Heart left ventricle (tissue), 16 donors: ENCODE measurements around the gene OPN4. TPM values are rescaled to one million over a fixed set of nuclear protein-coding genes. Genes with fewer than 3 reads are reported as not detected.

ENCODE experiments used
- ATAC-seq, 4 donors: fragments of 200-7000 bp; cut with Tn5 transposase; one replicate each; pipeline ENCODE4 v1.9.1; 2020 to 2022; ENCODE audit warnings: moderate library complexity in 4 of 4, mild to moderate bottlenecking in 3 of 4, moderate number of reproducible peaks in 1 of 4
- DNase-seq, 5 donors: peaks; one replicate each; pipeline ENCODE4 v3.0.0-alpha.2; 2020
- H3K27ac ChIP-seq, 12 donors: fragments of 200-600 bp; sonication (generic) in 4 of 12; one replicate each; pipeline versions ENCODE4 v1.5.0 to v1.8.0; 2016 to 2022; ENCODE audit warnings: mild to moderate bottlenecking in 2 of 12
- H3K27me3 ChIP-seq, 9 donors: fragments of 200-600 bp; sonication (generic) in 2 of 9; one replicate each; pipeline versions ENCODE4 v1.5.1 to v1.8.0; 2016 to 2022; ENCODE audit warnings: mild to moderate bottlenecking in 3 of 9
- H3K36me3 ChIP-seq, 9 donors: fragments of 200-600 bp; sonication (generic) in 2 of 9; one replicate each; pipeline versions ENCODE4 v1.5.0 to v1.8.0; 2018 to 2022; ENCODE audit warnings: mild to moderate bottlenecking in 2 of 9
- H3K4me1 ChIP-seq, 12 donors: fragments of 200-600 bp; sonication (generic) in 4 of 12; one replicate each; pipeline versions ENCODE4 v1.5.0 to v1.8.0; 2016 to 2022; ENCODE audit warnings: mild to moderate bottlenecking in 3 of 12
- H3K4me3 ChIP-seq, 12 donors: fragments of 200-600 bp; sonication (generic) in 4 of 12; one replicate each; pipeline versions ENCODE4 v1.5.0 to v1.8.0; 2017 to 2022; ENCODE audit warnings: mild to moderate bottlenecking in 9 of 12, moderate library complexity in 4 of 12
- H3K9me3 ChIP-seq, 12 donors: fragments of 200-600 bp; sonication (generic) in 4 of 12; one replicate each; pipeline versions ENCODE4 v1.5.0 to v1.8.0; 2016 to 2022; ENCODE audit warnings: mild to moderate bottlenecking in 1 of 12
- CTCF ChIP-seq, 12 donors: fragments of 200-600 bp; sonication (generic) in 4 of 12; IDR thresholded peaks; one replicate each; pipeline versions ENCODE4 v1.5.0 to v1.8.0; 2018 to 2022; ENCODE audit warnings: antibody characterized with exemption in 12 of 12, mild to moderate bottlenecking in 5 of 12
- POLR2A ChIP-seq, 2 donors: fragments of 450-650 bp; IDR thresholded peaks; one replicate each; pipeline ENCODE4 v1.6.1; 2017; ENCODE audit warnings: antibody characterized with exemption in 2 of 2, mild to moderate bottlenecking in 2 of 2, moderate library complexity in 2 of 2
- WGBS, 4 donors: extraction: QIAGEN DNeasy Blood & Tissue Kit in 2 of 4; methylation state at CpG; one replicate each; pipeline versions ENCODE4 v1.1.5 to v1.1.7; 2013 to 2018; 5-methylcytosine and 5-hydroxymethylcytosine counted together
- intact Hi-C, 10 donors: fragments of 100-400 bp; cut with DNase I; formaldehyde crosslinking; loops; one replicate each; pipeline versions ENCODE4 v1.11.1 to v1.14.2; 2022
- polyA plus RNA-seq, 2 donors: library from polyadenylated mRNA; stranded (reverse); fragments of 200-250 nt; gene quantifications; one replicate each; pipeline ENCODE4 v1.2.3, GENCODE V29; 2013
- total RNA-seq, 9 donors: library from RNA; depleted of rRNA in 2 of 9; stranded (reverse); fragments of >200 nt in 2 of 9; fragmentation: NEBNext Ultra II Directional in 3 of 9; extraction: Animal tissue kit (Norgen Biotek cat#: 25700) in 3 of 9; gene quantifications; one replicate each; pipeline versions ENCODE4 v1.1.0 to v1.2.4, GENCODE V29; 2016 to 2023
- donor health status: ischemic (EF 13 %, LVEDD 7.1; RV severe dilation, severe dysfunction).
- donor health status: healthy with polysubstance abuse.
- donor health status: DM: no; HTN: yes; CAD: no.
- donor health status: DM: no; HTN: no; CAD: no.
- donor health status: ischemic (EF 25% LVEDD 6.9; RV normal size, moderate dysfunction).
- donor health status: ischemic (EF 25% LVEDD 5.7; RV mildly dilated, moderate dysfunction).
- donor health status: healthy.
- donor health status: DM: yes; HTN: yes; CAD: no.
- donor health status: ischemic (EF 35%, LVEDD 5.7; RV mildly dilated, moderate dysfunction).
- donor health status: nonischemic (EF 11% LVEDD 7.7; RV severe dilation, severe dysfunction).
- donor health status: DM: yes; HTN: yes; CAD: no.
- donor health status: PGD.
- donor health status: ischemic (EF 29% LVEDD 5.4; RV normal size, mild dysfunction).
- donor health status: nonischemic (EF 23%, LVEDD 6.1; RV moderate dilation, normal function).

The OPN4 gene
- total and polyA plus RNA-seq, 11 donors, result 0.03 to 0.28 (median 0.19) TPM; not detected in 6

DNA sequence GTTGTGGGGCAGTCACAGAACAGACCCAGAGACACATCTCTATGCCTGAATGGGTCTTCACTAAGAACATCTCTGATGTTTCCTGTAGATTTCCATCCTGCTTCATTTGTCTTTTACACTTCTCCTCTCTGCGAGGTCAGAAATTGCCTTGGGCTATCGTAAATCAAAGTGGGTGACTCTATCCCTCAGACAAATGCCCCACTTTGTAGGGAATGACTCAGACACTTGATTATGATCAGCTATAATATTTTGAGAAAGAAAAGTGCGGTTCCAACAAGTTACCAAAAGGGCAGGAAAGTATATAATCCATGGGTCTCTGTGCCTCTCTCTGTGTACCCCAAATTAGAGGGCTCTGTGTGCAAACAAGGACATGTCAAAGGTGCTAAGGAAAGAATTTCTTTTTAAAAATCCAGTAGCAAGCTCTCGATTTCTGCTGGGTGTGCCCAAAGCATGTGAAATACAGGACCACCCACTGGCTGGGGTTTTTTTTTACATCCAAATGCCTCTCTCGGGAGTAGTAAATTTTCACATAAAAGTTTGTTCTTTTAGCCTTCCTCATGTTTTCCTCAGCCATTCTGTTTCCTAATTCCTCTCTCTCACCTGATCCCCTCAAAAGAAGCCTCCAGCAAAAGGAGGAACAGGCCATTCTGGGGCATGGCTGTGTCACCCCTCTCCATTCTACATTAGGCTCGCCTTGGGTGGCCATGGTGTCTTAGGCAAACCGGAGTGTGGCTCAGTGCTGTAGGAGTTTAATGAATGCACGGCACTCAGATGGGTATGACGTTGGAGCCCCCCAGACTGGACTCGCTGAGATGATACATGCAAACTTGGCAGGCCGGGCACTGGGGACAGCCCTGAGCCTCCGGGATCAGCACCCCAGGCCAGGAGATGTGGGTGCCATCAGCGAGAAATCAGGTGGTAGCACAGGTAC, 6.3 kb upstream of the OPN4 start:
- Histone ChIP-seq H3K9me3 (no peaks in the 10 kb centered on the region), H3K36me3 (no peaks in the 10 kb centered on the region), H3K4me1 (peaks cover 0 to 55% (median 25%) of the 10 kb centered on the region in 12 donors), H3K27me3 (no peaks in the 10 kb centered on the region), H3K27ac (peak overlapping the region in 2 of 12 donors; percentile 5 to 9), H3K4me3 (no peak overlapping the region)
- TF ChIP-seq CTCF (IDR thresholded peaks at IDR 0.05), result no peak
- intact Hi-C loops, result no loop called here
- DNase-seq (peak in 1 of 5 donors; percentile 29), ATAC-seq (no peak)
- WGBS, 4 donors, result 80 to 89% (median 86%) methylated on average over 8 to 13 of the region's 13 CpGs

GRCh38 chr10:86648704-86649427, 5.5 kb upstream of the OPN4 start:
- Histone ChIP-seq H3K4me3 (no peak overlapping the region), H3K36me3 (no peaks in the 10 kb centered on the region), H3K9me3 (no peaks in the 10 kb centered on the region), H3K27ac (peak overlapping the region in 5 of 12 donors; percentile 5 to 42 (median 35)), H3K4me1 (peaks cover 0 to 52% (median 23%) of the 10 kb centered on the region in 12 donors), H3K27me3 (no peaks in the 10 kb centered on the region)
- intact Hi-C loops, result no loop called here
- TF ChIP-seq POLR2A (IDR thresholded peaks at IDR 0.05), result no peak
- TF ChIP-seq CTCF (IDR thresholded peaks at IDR 0.05), result no peak
- 43 to 54% (median 44%) methylated on average over 8 to 9 of the region's 9 CpGs for WGBS, 4 donors
- ATAC-seq (peak; percentile 49 to 73 (median 60)), DNase-seq (peak in 4 of 5 donors; percentile 61 to 77 (median 72))

GRCh38 chr10:86649471-86650150, 4.7 kb upstream of the OPN4 start:
- no peak overlapping the region for H3K4me3 ChIP-seq
- no peaks in the 10 kb centered on the region for H3K9me3 ChIP-seq
- 71 to 79% (median 75%) methylated on average over 15 to 17 of the region's 17 CpGs for WGBS, 4 donors
- peaks cover 0 to 49% (median 23%) of the 10 kb centered on the region in 12 donors for H3K4me1 ChIP-seq
- DNase-seq (peak in 1 of 5 donors; percentile 51), ATAC-seq (peak in 3 of 4 donors; percentile 1 to 23 (median 4))
- H3K27me3 ChIP-seq, result no peaks in the 10 kb centered on the region
- intact Hi-C loops, result no loop called here
- no peak for TF ChIP-seq POLR2A (IDR thresholded peaks at IDR 0.05)
- TF ChIP-seq CTCF (IDR thresholded peaks at IDR 0.05), result no peak
- H3K36me3 ChIP-seq, result no peaks in the 10 kb centered on the region
- peak overlapping the region in 5 of 12 donors; percentile 9 to 42 (median 35) for H3K27ac ChIP-seq
